B cell (primary cell): Measurements from ENCODE around the gene C2orf92. TPM values are rescaled to one million over a fixed set of nuclear protein-coding genes. Genes with fewer than 3 reads are reported as not detected.

Experiments
- ATAC-seq: fragments of 200-7000 bp; cut with Tn5 transposase; one replicate; pipeline ENCODE4 v1.10.0; 2021; ENCODE audit warnings: low read depth, mild to moderate bottlenecking, moderate number of reproducible peaks, moderate library complexity
- CTCF ChIA-PET: fragments of 350-600 bp; sonication (Branson Sonifier 250); formaldehyde crosslinking; loops from one replicate; lab custom pipeline; 2021; ENCODE audit warnings: antibody characterized with exemption, inconsistent platforms; lab: Charles Lee
- POLR2A ChIA-PET: fragments of 350-600 bp; sonication (Branson Sonifier 250); formaldehyde crosslinking; loops from one replicate; lab custom pipeline; 2021; ENCODE audit warnings: antibody characterized with exemption; lab: Charles Lee
- DNase-seq: peaks from one replicate; pipeline ENCODE4 v3.0.0; 2013
- H2AFZ ChIP-seq: 2 replicates; pipeline ENCODE4 v1.6.1; 2012; ENCODE audit warnings: mild to moderate bottlenecking, low read depth, low read length; ENCODE audit not compliant: insufficient read depth, poor library complexity, severe bottlenecking
- H3K27ac ChIP-seq, 2 donors: 1 replicate in 1 of 2; 2 replicates in 1 of 2; pipeline ENCODE4 v1.5.1; 2012 to 2013; ENCODE audit warnings: low read length in 2 of 2, mild to moderate bottlenecking in 2 of 2, moderate library complexity in 1 of 2
- H3K27me3 ChIP-seq, 4 experiments: fragments of 200-600 bp in 1 of 4; sonication (generic) in 1 of 4; replicated peaks in 1 of 4; 1 replicate in 2 of 4; 2 replicates in 2 of 4; pipeline versions ENCODE4 v1.6.1 to v1.7.0; 2013 to 2016; ENCODE audit warnings: low read length in 3 of 4, mild to moderate bottlenecking in 2 of 4, mixed read lengths in 1 of 4, moderate library complexity in 1 of 4; ENCODE audit not compliant: insufficient read depth in 4 of 4, control insufficient read depth in 3 of 4; ENCODE audit errors: control extremely low read depth in 1 of 4
- H3K36me3 ChIP-seq, 2 experiments: replicated peaks in 1 of 2; 1 replicate in 1 of 2; 2 replicates in 1 of 2; pipeline versions ENCODE4 v1.6.1 to v1.7.1; 2013; ENCODE audit warnings: low read length in 1 of 2; ENCODE audit not compliant: insufficient read depth in 2 of 2, control insufficient read depth in 1 of 2; ENCODE audit errors: control extremely low read depth in 1 of 2, extremely low read depth in 1 of 2
- H3K4me1 ChIP-seq, 2 donors: fragments of 200-600 bp in 1 of 2; sonication (generic) in 1 of 2; 1 replicate in 1 of 2; 2 replicates in 1 of 2; pipeline versions ENCODE4 v1.5.1 to v1.6.1; 2013 to 2017; ENCODE audit warnings: low read length in 2 of 2; ENCODE audit not compliant: control insufficient read depth in 2 of 2, insufficient read depth in 2 of 2
- H3K4me2 ChIP-seq: replicated peaks from 2 replicates; pipeline ENCODE3; 2012; ENCODE audit warnings: mild to moderate bottlenecking, low read depth, low read length; ENCODE audit not compliant: poor library complexity, severe bottlenecking
- H3K4me3 ChIP-seq, 5 experiments: fragments of 200-600 bp in 1 of 5; sonication (generic) in 1 of 5; 1 replicate in 3 of 5; 2 replicates in 2 of 5; pipeline versions ENCODE4 v1.5.1 to v1.7.0; 2011 to 2016; ENCODE audit warnings: low read length in 4 of 5, mild to moderate bottlenecking in 4 of 5, low read depth in 2 of 5, control low read depth in 1 of 5, moderate library complexity in 1 of 5; ENCODE audit not compliant: insufficient read depth in 1 of 5; ENCODE audit errors: control extremely low read depth in 1 of 5, extremely low read depth in 1 of 5
- H3K79me2 ChIP-seq: fragments of 200-600 bp; sonication (generic); one replicate; pipeline ENCODE4 v1.6.0; 2016; ENCODE audit warnings: low read length; ENCODE audit not compliant: control insufficient read depth, insufficient read depth
- H3K9ac ChIP-seq: fragments of 200-600 bp; sonication (generic); 2 replicates; pipeline ENCODE4 v1.6.1; 2017; ENCODE audit warnings: mild to moderate bottlenecking, low read length, moderate library complexity
- H3K9me3 ChIP-seq, 3 donors: one replicate each; pipeline versions ENCODE4 v1.6.1 to v1.7.1; 2013; ENCODE audit warnings: low read length in 2 of 3; ENCODE audit not compliant: control insufficient read depth in 2 of 3, insufficient read depth in 1 of 3; ENCODE audit errors: control extremely low read depth in 1 of 3
- H4K20me1 ChIP-seq: 2 replicates; pipeline ENCODE4 v1.6.0; 2012; ENCODE audit warnings: mild to moderate bottlenecking, low read length; ENCODE audit not compliant: insufficient read depth, control insufficient read depth, poor library complexity, severe bottlenecking
- H3K27ac Mint-ChIP-seq: one replicate; pipeline ENCODE4 v1.8.0; 2021; ENCODE audit warnings: mixed read lengths
- H3K27me3 Mint-ChIP-seq: one replicate; pipeline ENCODE4 v1.8.0; 2021; ENCODE audit warnings: mixed read lengths
- H3K4me1 Mint-ChIP-seq: one replicate; pipeline ENCODE4 v1.8.0; 2021; ENCODE audit warnings: mixed read lengths
- H3K4me3 Mint-ChIP-seq: one replicate; pipeline ENCODE4 v1.8.0; 2021; ENCODE audit warnings: mixed read lengths
- H3K9me3 Mint-ChIP-seq: one replicate; pipeline ENCODE4 v1.8.0; 2022; ENCODE audit warnings: mixed read lengths; ENCODE audit not compliant: insufficient read depth
- CTCF ChIP-seq: fragments of 200-600 bp; IDR thresholded peaks from one replicate; pipeline ENCODE4 v1.8.0; 2022; ENCODE audit warnings: antibody characterized with exemption, mild to moderate bottlenecking
- EZH2 ChIP-seq: IDR thresholded peaks from 2 replicates; pipeline ENCODE4 v1.6.1; 2012; ENCODE audit warnings: borderline replicate concordance, low read depth, mild to moderate bottlenecking, moderate library complexity, low read length; ENCODE audit not compliant: insufficient read depth, poor library complexity, severe bottlenecking
- WGBS: methylation state at CpG from one replicate; pipeline ENCODE4 v1.1.5; 2013; ENCODE audit warnings: missing lambda C conversion rate; ENCODE audit not compliant: insufficient coverage; 5-methylcytosine and 5-hydroxymethylcytosine counted together
- intact Hi-C: fragments of 100-400 bp; cut with micrococcal nuclease; formaldehyde crosslinking; loops from one replicate; pipeline ENCODE4 v1.10.0; 2022
- polyA plus RNA-seq: library from polyadenylated mRNA; depleted of rRNA; stranded (reverse); fragments of >200 nt; gene quantifications from 2 replicates; pipeline ENCODE4 v1.2.3, GENCODE V29; 2012
- total RNA-seq, 2 donors: library from RNA; stranded (reverse); fragments of 120-200 nt in 1 of 2; gene quantifications; 1 replicate in 1 of 2; 2 replicates in 1 of 2; pipeline versions ENCODE4 v1.2.3 to v1.2.4, GENCODE V29; 2013 to 2022

Gene C2orf92
- total and polyA plus RNA-seq, 2 donors (not counting 1 experiment from before 2014, with no cell fraction given) = 15.3 to 18.9 TPM

- Histone ChIP-seq H3K4me3 (no peak overlapping the region), H3K36me3 (no peaks in the 10 kb centered on the region), H3K9me3 (peaks cover 0 to 11% (median 5%) of the 10 kb centered on the region in 3 donors), H3K27me3 (no peaks in the 10 kb centered on the region), H3K9ac (no peak overlapping the region), H3K4me2 (no peak overlapping the region), H4K20me1 (no peaks in the 10 kb centered on the region), H3K27ac (no peak overlapping the region), H3K4me1 (no peaks in the 10 kb centered on the region), H3K79me2 (no peaks in the 10 kb centered on the region), H2AFZ (no peak overlapping the region)
- Mint-ChIP-seq H3K27ac (no peak overlapping the region), H3K4me3 (no peak overlapping the region), H3K27me3 (peaks cover 3% of the 10 kb centered on the region), H3K9me3 (no peaks in the 10 kb centered on the region), H3K4me1 (no peaks in the 10 kb centered on the region)
- ChIA-PET CTCF (no interaction called here), POLR2A (no interaction called here)
- TF ChIP-seq EZH2 = no peak
- no peak for TF ChIP-seq CTCF
- DNase-seq = no peak
- WGBS = 81% methylated on average over 8 of the region's 12 CpGs
- no peak for ATAC-seq
- intact Hi-C loops = no loop called here
Measured at GRCh38 chr2:97731274-97732020, 61.9 kb downstream of the C2orf92 start.
